Transverse colon (tissue), 4 donors: ENCODE measurements around the gene CBX3.

Source experiments
- EP300 ChIP-seq: sonication (generic); formaldehyde crosslinking; IDR thresholded peaks from one replicate; pipeline ENCODE4 v1.6.1; 2017; ENCODE audit warnings: antibody characterized with exemption, low read depth
- POLR2A ChIP-seq: fragments of 450-650 bp; IDR thresholded peaks from one replicate; pipeline ENCODE4 v1.6.1; 2016; ENCODE audit warnings: antibody characterized with exemption, mild to moderate bottlenecking, moderate library complexity
- POLR2AphosphoS5 ChIP-seq, 3 donors: sonication (generic); formaldehyde crosslinking; IDR thresholded peaks; one replicate each; pipeline ENCODE4 v1.6.1; 2016; ENCODE audit warnings: antibody characterized with exemption in 3 of 3
- TF ChIP-seq, protein P1 (sequence below), 5 experiments: fragments of 200-600 bp in 3 of 5; fragments of 450-650 bp in 2 of 5; sonication (generic) in 3 of 5; IDR thresholded peaks; 1 replicate in 2 of 5; 2 replicates in 3 of 5; pipeline ENCODE4 v1.5.1; 2016 to 2017; ENCODE audit warnings: antibody characterized with exemption in 5 of 5, inconsistent platforms in 3 of 5, mild to moderate bottlenecking in 2 of 5, moderate library complexity in 1 of 5

DNA sequence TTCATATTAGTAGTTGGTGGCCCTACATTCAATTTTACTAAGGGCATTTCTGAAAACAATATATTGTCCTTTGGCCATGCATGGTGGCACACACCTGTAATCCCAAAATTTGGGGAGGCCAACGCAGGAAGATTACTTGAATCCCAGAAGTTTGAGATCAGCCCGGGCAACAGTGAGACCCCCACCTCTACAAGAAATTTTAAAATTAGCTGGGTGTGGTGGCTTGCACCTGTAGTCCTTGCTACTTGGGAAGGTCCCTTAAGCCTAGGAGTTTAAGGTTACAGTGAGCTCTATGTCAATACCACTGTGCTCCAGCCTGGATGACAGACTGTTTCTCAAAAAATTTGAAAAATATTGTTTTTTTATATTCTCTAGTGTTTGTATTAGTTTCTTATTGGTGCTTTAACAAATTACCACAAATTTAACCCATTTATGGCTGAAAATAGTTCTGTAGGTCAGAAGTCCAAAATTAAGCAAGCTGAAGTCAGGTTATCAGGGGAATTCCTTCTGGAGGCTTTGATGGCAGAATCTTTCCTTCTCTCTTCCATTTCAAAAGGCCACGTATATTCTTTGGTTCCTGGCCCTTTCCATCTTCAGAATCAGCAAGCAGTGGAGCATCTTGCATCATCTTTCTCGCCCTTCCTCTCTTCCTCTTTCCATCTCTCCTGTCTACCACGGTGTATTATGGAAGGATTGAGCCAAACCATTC is 12.4 kb downstream of the CBX3 start:
- TF ChIP-seq, protein P1, sequence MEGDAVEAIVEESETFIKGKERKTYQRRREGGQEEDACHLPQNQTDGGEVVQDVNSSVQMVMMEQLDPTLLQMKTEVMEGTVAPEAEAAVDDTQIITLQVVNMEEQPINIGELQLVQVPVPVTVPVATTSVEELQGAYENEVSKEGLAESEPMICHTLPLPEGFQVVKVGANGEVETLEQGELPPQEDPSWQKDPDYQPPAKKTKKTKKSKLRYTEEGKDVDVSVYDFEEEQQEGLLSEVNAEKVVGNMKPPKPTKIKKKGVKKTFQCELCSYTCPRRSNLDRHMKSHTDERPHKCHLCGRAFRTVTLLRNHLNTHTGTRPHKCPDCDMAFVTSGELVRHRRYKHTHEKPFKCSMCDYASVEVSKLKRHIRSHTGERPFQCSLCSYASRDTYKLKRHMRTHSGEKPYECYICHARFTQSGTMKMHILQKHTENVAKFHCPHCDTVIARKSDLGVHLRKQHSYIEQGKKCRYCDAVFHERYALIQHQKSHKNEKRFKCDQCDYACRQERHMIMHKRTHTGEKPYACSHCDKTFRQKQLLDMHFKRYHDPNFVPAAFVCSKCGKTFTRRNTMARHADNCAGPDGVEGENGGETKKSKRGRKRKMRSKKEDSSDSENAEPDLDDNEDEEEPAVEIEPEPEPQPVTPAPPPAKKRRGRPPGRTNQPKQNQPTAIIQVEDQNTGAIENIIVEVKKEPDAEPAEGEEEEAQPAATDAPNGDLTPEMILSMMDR (IDR thresholded peaks at IDR 0.05): no peak
- no peak for TF ChIP-seq POLR2A
- no peak for TF ChIP-seq POLR2AphosphoS5 (IDR thresholded peaks at IDR 0.05)
- TF ChIP-seq EP300: no peak
